ENCODE data around the gene TUBA3E. TPM values are rescaled to one million over a fixed set of nuclear protein-coding genes. Genes with fewer than 3 reads are reported as not detected.
"Not testable (repeated sequence)": the region's sequence is repeated elsewhere in the genome, so short reads cannot be mapped to it uniquely, and the experiment has no call there.

TUBA3E gene
- total and polyA plus RNA-seq, 9 of the 15 experiments (the other 6 are each of a cell fraction or from before 2014, with no cell fraction given), result 0.09 to 0.30 (median 0.13) TPM; not detected in 3

DNA sequence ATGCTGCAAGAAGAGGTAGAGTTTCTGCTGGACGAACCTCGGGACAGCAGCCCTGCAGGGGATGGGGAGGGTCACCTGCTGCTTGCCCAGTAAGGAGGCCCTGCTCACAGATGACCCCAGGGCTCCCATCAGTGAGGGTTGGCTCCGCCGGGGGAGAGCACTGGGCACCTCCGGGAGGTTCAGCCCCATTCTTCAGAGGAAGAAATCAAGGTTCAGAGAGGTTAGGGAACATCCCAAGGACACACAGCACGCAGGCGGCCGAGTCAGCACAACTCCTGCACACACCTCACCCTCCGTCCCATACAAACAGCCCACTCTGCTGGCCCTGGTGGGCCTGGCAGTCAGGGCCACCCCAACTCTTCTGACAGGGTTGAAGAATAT lies 41.6 kb downstream of the TUBA3E start (continued):
- TF ChIP-seq, protein P1, sequence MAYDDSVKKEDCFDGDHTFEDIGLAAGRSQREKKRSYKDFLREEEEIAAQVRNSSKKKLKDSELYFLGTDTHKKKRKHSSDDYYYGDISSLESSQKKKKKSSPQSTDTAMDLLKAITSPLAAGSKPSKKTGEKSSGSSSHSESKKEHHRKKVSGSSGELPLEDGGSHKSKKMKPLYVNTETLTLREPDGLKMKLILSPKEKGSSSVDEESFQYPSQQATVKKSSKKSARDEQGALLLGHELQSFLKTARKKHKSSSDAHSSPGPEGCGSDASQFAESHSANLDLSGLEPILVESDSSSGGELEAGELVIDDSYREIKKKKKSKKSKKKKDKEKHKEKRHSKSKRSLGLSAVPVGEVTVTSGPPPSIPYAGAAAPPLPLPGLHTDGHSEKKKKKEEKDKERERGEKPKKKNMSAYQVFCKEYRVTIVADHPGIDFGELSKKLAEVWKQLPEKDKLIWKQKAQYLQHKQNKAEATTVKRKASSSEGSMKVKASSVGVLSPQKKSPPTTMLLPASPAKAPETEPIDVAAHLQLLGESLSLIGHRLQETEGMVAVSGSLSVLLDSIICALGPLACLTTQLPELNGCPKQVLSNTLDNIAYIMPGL (CRISPR knock-in tag; IDR thresholded peaks at IDR 0.05), result no peak
- TF ChIP-seq HDAC2 (IDR thresholded peaks at IDR 0.05), result peak; percentile 31; the same call in 1 of the 2 replicates
- no peak for TF ChIP-seq HNRNPUL1 (IDR thresholded peaks at IDR 0.05; ENCODE audit: low read length)

GRCh38 chr2:130155956-130156623 lies 42.1 kb downstream of the TUBA3E start:
- DNase-seq (ENCODE audit: extremely low read depth in 1 of 4, low spot score in 3 of 4) (peak; percentile 29 to 80 (median 45)), ATAC-seq (peak; percentile 86), FAIRE-seq (peak; percentile 96)
- H2AFZ ChIP-seq (ENCODE audit: low read depth, low read length); H3K4me2 ChIP-seq (ENCODE audit: insufficient read depth, low read length); H3K79me2 ChIP-seq (ENCODE audit: control insufficient read depth, insufficient read depth, low read length); H3K27me3 ChIP-seq (ENCODE audit: control insufficient read depth in 2 of 2, insufficient read depth in 2 of 2, low read length in 2 of 2); H3K9me1 ChIP-seq (ENCODE audit: control insufficient read depth, insufficient read depth, low read length); in situ Hi-C loops (cut with MboI); H3K9me3 ChIP-seq (replicated peaks; ENCODE audit: control insufficient read depth, insufficient read depth, low read depth, low read length); H3K4me3 ChIP-seq; H3K27ac ChIP-seq (ENCODE audit: extremely low read depth, low read depth, low read length); BruUV-seq (replicated peaks); H4K20me1 ChIP-seq (replicated peaks; ENCODE audit: control insufficient read depth, insufficient read depth, low read length); POLR2A ChIA-PET: not testable (repeated sequence)
- CTCF ChIA-PET (ENCODE audit: low intra/inter-chr PET ratio), result interaction anchor here (0.6 kb wide), 2 partner anchors 178 to 180 kb away, joined by 3 to 4 read pairs; no protein-coding TSS in a partner anchor
- Histone ChIP-seq H3K36me3 (ENCODE audit: control insufficient read depth, insufficient read depth, low read length) (peaks cover 64% of the 10 kb centered on the region; the same call in 1 of the 3 replicates), H3K4me1 (replicated peaks in 1 of 2; ENCODE audit: control insufficient read depth in 2 of 2, insufficient read depth in 2 of 2, low read length in 2 of 2) (peaks cover 0 to 26% of the 10 kb centered on the region in 2 experiments; a peak in 3 of 5 replicates), H3K9ac (ENCODE audit: insufficient read depth in 1 of 2, low read depth in 2 of 2, low read length in 2 of 2) (peak overlapping the region in 1 of 2 experiments; percentile 58; a peak in 1 of 4 replicates)
- WGBS (ENCODE audit: insufficient coverage, low coverage, missing lambda C conversion rate), result 65% methylated on average over 11 of the region's 16 CpGs
- intact Hi-C loops (cut with micrococcal nuclease), result loop anchor here (2.0 kb wide), 1 partner anchor 177 kb away; no protein-coding TSS in a partner anchor
- TF ChIP-seq, protein P2, sequence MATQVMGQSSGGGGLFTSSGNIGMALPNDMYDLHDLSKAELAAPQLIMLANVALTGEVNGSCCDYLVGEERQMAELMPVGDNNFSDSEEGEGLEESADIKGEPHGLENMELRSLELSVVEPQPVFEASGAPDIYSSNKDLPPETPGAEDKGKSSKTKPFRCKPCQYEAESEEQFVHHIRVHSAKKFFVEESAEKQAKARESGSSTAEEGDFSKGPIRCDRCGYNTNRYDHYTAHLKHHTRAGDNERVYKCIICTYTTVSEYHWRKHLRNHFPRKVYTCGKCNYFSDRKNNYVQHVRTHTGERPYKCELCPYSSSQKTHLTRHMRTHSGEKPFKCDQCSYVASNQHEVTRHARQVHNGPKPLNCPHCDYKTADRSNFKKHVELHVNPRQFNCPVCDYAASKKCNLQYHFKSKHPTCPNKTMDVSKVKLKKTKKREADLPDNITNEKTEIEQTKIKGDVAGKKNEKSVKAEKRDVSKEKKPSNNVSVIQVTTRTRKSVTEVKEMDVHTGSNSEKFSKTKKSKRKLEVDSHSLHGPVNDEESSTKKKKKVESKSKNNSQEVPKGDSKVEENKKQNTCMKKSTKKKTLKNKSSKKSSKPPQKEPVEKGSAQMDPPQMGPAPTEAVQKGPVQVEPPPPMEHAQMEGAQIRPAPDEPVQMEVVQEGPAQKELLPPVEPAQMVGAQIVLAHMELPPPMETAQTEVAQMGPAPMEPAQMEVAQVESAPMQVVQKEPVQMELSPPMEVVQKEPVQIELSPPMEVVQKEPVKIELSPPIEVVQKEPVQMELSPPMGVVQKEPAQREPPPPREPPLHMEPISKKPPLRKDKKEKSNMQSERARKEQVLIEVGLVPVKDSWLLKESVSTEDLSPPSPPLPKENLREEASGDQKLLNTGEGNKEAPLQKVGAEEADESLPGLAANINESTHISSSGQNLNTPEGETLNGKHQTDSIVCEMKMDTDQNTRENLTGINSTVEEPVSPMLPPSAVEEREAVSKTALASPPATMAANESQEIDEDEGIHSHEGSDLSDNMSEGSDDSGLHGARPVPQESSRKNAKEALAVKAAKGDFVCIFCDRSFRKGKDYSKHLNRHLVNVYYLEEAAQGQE (IDR thresholded peaks at IDR 0.05; ENCODE audit: borderline replicate concordance), result peak; percentile 30; the same call in 1 of the 2 replicates
- TF ChIP-seq, protein P2 (CRISPR knock-in tag; IDR thresholded peaks at IDR 0.05; ENCODE audit: low read depth), result not testable (repeated sequence)
- TF ChIP-seq NFIC (IDR thresholded peaks at IDR 0.05) (peak; percentile 84), MAZ (CRISPR knock-in tag; conservative IDR thresholded peaks at IDR 0.05 in 1 of 2, IDR thresholded peaks at IDR 0.05 in 1 of 2) (0 out of 4 replicates have a peak, but pooled peaks of 1 of the 2 experiments have one; percentile 12), SMC3 (conservative IDR thresholded peaks at IDR 0.05; ENCODE audit: insufficient read depth, low read depth, low read length) (peak; percentile 45; the same call in 1 of the 2 replicates), KLF16 (IDR thresholded peaks at IDR 0.05) (0 out of 2 replicates have a peak, but pooled peaks have one; percentile 26)

Data from K562 (cell line).